ENCODE measurements around the gene CELF6.

Gene CELF6

GRCh38 chr15:72361176-72361575 is 41.2 kb upstream of the CELF6 start:
- Histone ChIP-seq H3K36me3 (replicated peaks in 1 of 2; ENCODE audit: control insufficient read depth in 2 of 2, insufficient read depth in 2 of 2, low read length in 2 of 2) (peaks cover 0 to 9% of the 10 kb centered on the region in 2 donors), H2BK15ac (ENCODE audit: low read length) (no peak overlapping the region), H3K9ac (ENCODE audit: low read depth, low read length, poor library complexity) (no peak overlapping the region), H2AK5ac (ENCODE audit: low read depth, low read length) (no peak overlapping the region), H3K14ac (ENCODE audit: low read length) (no peak overlapping the region), H2BK5ac (ENCODE audit: low read length) (no peak overlapping the region), H3K79me1 (ENCODE audit: low read depth, low read length) (no peaks in the 10 kb centered on the region), H3K4me1 (ENCODE audit: control insufficient read depth in 2 of 2, insufficient read depth in 1 of 2, low read depth in 1 of 2, low read length in 2 of 2) (no peaks in the 10 kb centered on the region), H2AFZ (ENCODE audit: low read length) (no peak overlapping the region), H3K27me3 (ENCODE audit: control insufficient read depth in 3 of 3, insufficient read depth in 3 of 3, low read depth in 1 of 3, low read length in 3 of 3) (no peaks in the 10 kb centered on the region), H3K18ac (ENCODE audit: low read length) (no peak overlapping the region), H4K8ac (ENCODE audit: low read depth, low read length) (no peak overlapping the region), H2BK120ac (ENCODE audit: low read depth, low read length) (no peak overlapping the region), H3K4me3 (ENCODE audit: low read length in 2 of 2) (no peak overlapping the region), H3K4me2 (ENCODE audit: insufficient read depth, low read length, poor library complexity, severe bottlenecking) (no peak overlapping the region), H3K9me3 (replicated peaks in 1 of 2; ENCODE audit: control insufficient read depth in 2 of 2, insufficient read depth in 1 of 2, low read depth in 1 of 2, low read length in 2 of 2) (no peaks in the 10 kb centered on the region), H3K4ac (ENCODE audit: low read length) (no peak overlapping the region), H4K91ac (ENCODE audit: low read depth, low read length, poor library complexity) (no peak overlapping the region), H3K23ac (ENCODE audit: low read depth, low read length, poor library complexity) (no peak overlapping the region), H3K27ac (replicated peaks; ENCODE audit: low read length) (no peak overlapping the region), H2BK12ac (ENCODE audit: low read length) (no peak overlapping the region)
- no CpG with 5 or more reads among the region's 1 CpG for WGBS, 2 donors (ENCODE audit: extremely low coverage in 2 of 2, insufficient read length in 2 of 2, insufficient replicate concordance in 1 of 2)
- no peak for DNase-seq (ENCODE audit: low spot score)

GRCh38 chr15:72358650-72359171 is 38.8 kb upstream of the CELF6 start:
- Histone ChIP-seq H3K4ac (ENCODE audit: low read length) (no peak overlapping the region), H2AK5ac (ENCODE audit: low read depth, low read length) (no peak overlapping the region), H3K14ac (ENCODE audit: low read length) (no peak overlapping the region), H3K27ac (replicated peaks; ENCODE audit: low read length) (no peak overlapping the region), H3K9me3 (replicated peaks in 1 of 2; ENCODE audit: control insufficient read depth in 2 of 2, insufficient read depth in 1 of 2, low read depth in 1 of 2, low read length in 2 of 2) (no peaks in the 10 kb centered on the region), H3K79me1 (ENCODE audit: low read depth, low read length) (no peaks in the 10 kb centered on the region), H3K23ac (ENCODE audit: low read depth, low read length, poor library complexity) (no peak overlapping the region), H2BK120ac (ENCODE audit: low read depth, low read length) (no peak overlapping the region), H2BK12ac (ENCODE audit: low read length) (no peak overlapping the region), H2BK15ac (ENCODE audit: low read length) (no peak overlapping the region), H3K36me3 (replicated peaks in 1 of 2; ENCODE audit: control insufficient read depth in 2 of 2, insufficient read depth in 2 of 2, low read length in 2 of 2) (peaks cover 3 to 30% of the 10 kb centered on the region in 2 donors), H3K9ac (ENCODE audit: low read depth, low read length, poor library complexity) (no peak overlapping the region), H3K4me3 (ENCODE audit: low read length in 2 of 2) (no peak overlapping the region), H4K8ac (ENCODE audit: low read depth, low read length) (peak overlapping the region; percentile 49), H3K4me1 (ENCODE audit: control insufficient read depth in 2 of 2, insufficient read depth in 1 of 2, low read depth in 1 of 2, low read length in 2 of 2) (no peaks in the 10 kb centered on the region), H3K27me3 (ENCODE audit: control insufficient read depth in 3 of 3, insufficient read depth in 3 of 3, low read depth in 1 of 3, low read length in 3 of 3) (no peaks in the 10 kb centered on the region), H2BK5ac (ENCODE audit: low read length) (no peak overlapping the region), H3K18ac (ENCODE audit: low read length) (no peak overlapping the region), H2AFZ (ENCODE audit: low read length) (no peak overlapping the region), H4K91ac (ENCODE audit: low read depth, low read length, poor library complexity) (no peak overlapping the region), H3K4me2 (ENCODE audit: insufficient read depth, low read length, poor library complexity, severe bottlenecking) (no peak overlapping the region)
- DNase-seq (ENCODE audit: low spot score), result no peak
- WGBS, 2 donors (ENCODE audit: extremely low coverage in 2 of 2, insufficient read length in 2 of 2, insufficient replicate concordance in 1 of 2), result no CpG with 5 or more reads among the region's 7 CpGs

- Histone ChIP-seq H3K27me3 (ENCODE audit: control insufficient read depth in 3 of 3, insufficient read depth in 3 of 3, low read depth in 1 of 3, low read length in 3 of 3) (no peaks in the 10 kb centered on the region), H3K4ac (ENCODE audit: low read length) (no peak overlapping the region), H3K27ac (replicated peaks; ENCODE audit: low read length) (no peak overlapping the region), H3K4me1 (ENCODE audit: control insufficient read depth in 2 of 2, insufficient read depth in 1 of 2, low read depth in 1 of 2, low read length in 2 of 2) (no peaks in the 10 kb centered on the region), H3K4me3 (ENCODE audit: low read length in 2 of 2) (no peak overlapping the region), H2BK12ac (ENCODE audit: low read length) (no peak overlapping the region), H2BK5ac (ENCODE audit: low read length) (no peak overlapping the region), H2BK15ac (ENCODE audit: low read length) (no peak overlapping the region), H4K8ac (ENCODE audit: low read depth, low read length) (no peak overlapping the region), H2BK120ac (ENCODE audit: low read depth, low read length) (no peak overlapping the region), H3K4me2 (ENCODE audit: insufficient read depth, low read length, poor library complexity, severe bottlenecking) (no peak overlapping the region), H4K91ac (ENCODE audit: low read depth, low read length, poor library complexity) (no peak overlapping the region), H3K23ac (ENCODE audit: low read depth, low read length, poor library complexity) (no peak overlapping the region), H3K79me1 (ENCODE audit: low read depth, low read length) (no peaks in the 10 kb centered on the region), H3K18ac (ENCODE audit: low read length) (no peak overlapping the region), H3K9ac (ENCODE audit: low read depth, low read length, poor library complexity) (no peak overlapping the region), H3K36me3 (replicated peaks in 1 of 2; ENCODE audit: control insufficient read depth in 2 of 2, insufficient read depth in 2 of 2, low read length in 2 of 2) (peaks cover 3 to 36% of the 10 kb centered on the region in 2 donors), H2AFZ (ENCODE audit: low read length) (no peak overlapping the region), H3K14ac (ENCODE audit: low read length) (no peak overlapping the region), H3K9me3 (replicated peaks in 1 of 2; ENCODE audit: control insufficient read depth in 2 of 2, insufficient read depth in 1 of 2, low read depth in 1 of 2, low read length in 2 of 2) (no peaks in the 10 kb centered on the region), H2AK5ac (ENCODE audit: low read depth, low read length) (no peak overlapping the region)
- no CpG with 5 or more reads among the region's 3 CpGs for WGBS, 2 donors (ENCODE audit: extremely low coverage in 2 of 2, insufficient read length in 2 of 2, insufficient replicate concordance in 1 of 2)
- DNase-seq (ENCODE audit: low spot score), result no peak
Observed at GRCh38 chr15:72358121-72358520, 38.2 kb upstream of the CELF6 start.

GRCh38 chr15:72354496-72354895 is 34.5 kb upstream of the CELF6 start:
- peaks cover 11 to 67% of the 10 kb centered on the region in 2 donors for H3K36me3 ChIP-seq (replicated peaks in 1 of 2; ENCODE audit: control insufficient read depth in 2 of 2, insufficient read depth in 2 of 2, low read length in 2 of 2)
- DNase-seq (ENCODE audit: low spot score), result no peak
- no peak overlapping the region for H2AFZ ChIP-seq (ENCODE audit: low read length)

More at GRCh38 chr15:72354496-72354895, 34.5 kb upstream of the CELF6 start:
- Histone ChIP-seq H3K79me1 (ENCODE audit: low read depth, low read length) (no peaks in the 10 kb centered on the region), H2BK5ac (ENCODE audit: low read length) (no peak overlapping the region), H2BK15ac (ENCODE audit: low read length) (no peak overlapping the region), H3K9me3 (replicated peaks in 1 of 2; ENCODE audit: control insufficient read depth in 2 of 2, insufficient read depth in 1 of 2, low read depth in 1 of 2, low read length in 2 of 2) (no peaks in the 10 kb centered on the region), H2BK120ac (ENCODE audit: low read depth, low read length) (no peak overlapping the region), H3K9ac (ENCODE audit: low read depth, low read length, poor library complexity) (no peak overlapping the region), H3K4ac (ENCODE audit: low read length) (no peak overlapping the region), H3K18ac (ENCODE audit: low read length) (no peak overlapping the region), H4K8ac (ENCODE audit: low read depth, low read length) (no peak overlapping the region), H3K27me3 (ENCODE audit: control insufficient read depth in 3 of 3, insufficient read depth in 3 of 3, low read depth in 1 of 3, low read length in 3 of 3) (no peaks in the 10 kb centered on the region), H3K23ac (ENCODE audit: low read depth, low read length, poor library complexity) (no peak overlapping the region), H3K27ac (replicated peaks; ENCODE audit: low read length) (no peak overlapping the region), H3K4me2 (ENCODE audit: insufficient read depth, low read length, poor library complexity, severe bottlenecking) (no peak overlapping the region), H3K4me3 (ENCODE audit: low read length in 2 of 2) (no peak overlapping the region), H4K91ac (ENCODE audit: low read depth, low read length, poor library complexity) (no peak overlapping the region), H2AK5ac (ENCODE audit: low read depth, low read length) (no peak overlapping the region), H3K4me1 (ENCODE audit: control insufficient read depth in 2 of 2, insufficient read depth in 1 of 2, low read depth in 1 of 2, low read length in 2 of 2) (no peaks in the 10 kb centered on the region), H3K14ac (ENCODE audit: low read length) (no peak overlapping the region), H2BK12ac (ENCODE audit: low read length) (no peak overlapping the region)
- whole genome bisulfite sequencing, 2 donors (ENCODE audit: extremely low coverage in 2 of 2, insufficient read length in 2 of 2, insufficient replicate concordance in 1 of 2), result no CpG with 5 or more reads among the region's 1 CpG
